ENCODE data around the gene METTL22.

The METTL22 gene

DNA sequence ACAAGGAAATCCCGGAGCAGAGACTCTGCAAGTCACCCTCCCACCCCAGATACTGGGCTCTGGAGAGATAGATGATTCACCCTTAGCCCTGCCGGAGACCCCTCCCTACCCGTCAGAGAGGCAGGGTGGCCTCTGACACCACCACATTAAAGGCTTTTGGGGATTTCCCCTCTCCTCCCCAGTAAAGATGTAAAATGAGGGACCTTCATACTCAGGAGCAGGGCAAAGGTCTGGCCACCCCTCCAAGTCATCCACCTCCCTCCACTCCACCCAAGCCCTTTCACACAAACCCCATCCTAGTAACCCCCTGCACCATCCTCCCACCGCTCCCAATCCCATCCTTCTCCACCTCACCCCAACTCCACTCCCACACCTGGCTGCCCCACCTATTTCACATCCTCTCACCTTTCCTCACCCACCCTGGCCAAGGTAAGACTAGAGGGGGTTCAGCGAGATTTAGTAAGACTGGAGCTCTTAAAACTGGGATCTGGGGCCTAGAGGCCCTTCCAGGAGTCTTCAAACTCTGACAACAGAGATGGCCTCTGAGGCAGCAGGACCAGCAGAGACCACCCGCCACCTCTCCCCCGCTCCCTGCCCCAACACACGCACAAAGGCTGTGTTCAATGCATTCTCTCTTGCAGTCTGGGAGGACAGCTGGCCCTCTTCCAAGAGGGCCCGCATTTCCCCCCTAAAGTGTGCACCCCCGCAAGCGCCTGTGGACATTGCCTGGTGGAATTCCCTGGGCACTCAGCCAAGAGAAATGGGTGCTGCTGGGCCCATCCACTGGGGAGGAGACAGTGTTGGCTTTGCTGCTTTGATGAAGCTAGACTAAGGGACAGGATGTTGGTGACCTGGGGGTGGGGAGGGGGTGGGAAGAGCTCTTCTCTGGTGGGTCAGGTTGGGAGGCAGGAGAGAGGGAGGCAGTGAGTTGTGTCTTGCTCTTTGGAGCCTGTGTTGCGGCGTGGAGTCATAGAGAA, 54.0 kb downstream of the METTL22 start:
- peak overlapping the region; percentile 80 for H3K4me3 ChIP-seq (ENCODE audit: low read length)
- TF ChIP-seq ZNF274 (IDR thresholded peaks at IDR 0.05; ENCODE audit: low read depth, low read length), result no peak

DNA sequence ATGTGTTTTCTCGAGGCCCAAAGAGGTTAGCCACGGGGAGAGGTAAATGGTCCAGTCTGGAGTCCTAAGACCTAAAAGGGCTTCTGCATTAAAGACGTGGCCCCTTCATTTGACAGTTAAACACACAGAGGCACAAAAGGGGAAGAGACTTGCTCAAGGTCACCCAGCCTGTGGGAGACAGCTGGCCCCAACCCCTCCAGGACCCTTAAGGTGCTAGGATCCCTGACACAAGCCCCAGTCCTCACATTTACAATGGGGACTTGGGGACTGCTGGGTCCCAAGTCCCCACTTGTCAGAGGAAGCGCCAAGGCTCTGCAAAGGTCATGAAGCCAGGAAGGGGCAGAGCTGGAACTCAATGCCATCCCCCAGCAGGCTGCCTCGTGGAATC, 54.7 kb downstream of the METTL22 start:
- H3K4me3 ChIP-seq (ENCODE audit: low read length), result no peak overlapping the region
- no peak for TF ChIP-seq ZNF274 (IDR thresholded peaks at IDR 0.05; ENCODE audit: low read depth, low read length)

DNA sequence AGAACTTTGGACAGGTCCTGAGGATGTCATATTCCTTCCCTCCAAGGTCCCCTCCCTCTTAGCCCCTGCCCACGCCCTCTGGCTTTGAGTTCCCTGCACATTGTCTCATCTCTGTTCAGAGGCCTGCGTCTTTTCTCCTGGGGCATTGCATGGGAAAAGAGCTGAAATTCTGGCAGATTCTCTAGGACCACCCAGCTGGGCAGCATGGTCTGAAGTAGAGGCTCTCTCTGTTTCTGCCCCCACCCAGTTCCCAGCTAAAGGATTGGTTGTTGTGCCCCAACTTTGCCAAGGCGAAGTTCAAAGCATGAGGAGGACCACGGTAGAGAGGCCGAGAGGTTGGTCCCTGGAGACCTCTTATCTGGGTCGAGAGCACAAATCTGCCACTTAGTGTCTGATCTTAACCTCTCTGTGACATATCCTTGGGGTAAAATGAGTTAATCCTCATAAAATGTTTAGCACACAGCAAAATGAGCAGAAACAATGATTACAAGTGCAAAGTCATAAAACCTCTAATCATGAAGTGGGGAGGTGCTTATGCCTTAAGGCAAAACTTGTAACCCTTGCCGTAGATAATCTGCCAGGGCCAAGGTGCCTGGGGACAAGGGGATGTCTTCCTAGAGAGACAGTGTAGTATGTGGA, 55.4 kb downstream of the METTL22 start:
- TF ChIP-seq ZNF274 (IDR thresholded peaks at IDR 0.05; ENCODE audit: low read depth, low read length), result no peak

DNA sequence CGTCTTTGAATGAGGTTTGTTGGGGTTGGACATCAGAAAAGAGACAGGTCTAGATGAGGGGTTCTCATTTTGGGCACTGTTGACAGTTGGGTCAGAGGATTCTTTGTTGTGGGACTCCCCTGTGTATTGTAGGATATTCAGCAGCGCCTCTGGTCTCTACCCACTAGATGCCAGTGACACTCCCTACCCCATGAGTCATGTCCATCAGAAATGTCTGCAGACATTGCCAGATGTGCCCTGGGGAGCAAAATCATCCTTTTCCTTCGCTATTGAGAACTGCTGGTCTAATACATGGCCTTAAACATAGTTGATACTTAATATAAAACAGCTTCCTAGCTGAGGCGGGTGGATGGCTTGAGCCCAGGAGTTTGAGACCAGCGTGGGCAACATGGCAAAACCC, 56.0 kb downstream of the METTL22 start:
- TF ChIP-seq ZNF274 (IDR thresholded peaks at IDR 0.05; ENCODE audit: low read depth, low read length), result no peak
- H3K4me3 ChIP-seq (ENCODE audit: low read length), result no peak overlapping the region

More for the DNA sequence above, 55.4 kb downstream of the METTL22 start:
- H3K4me3 ChIP-seq (ENCODE audit: low read length), result no peak overlapping the region

DNA sequence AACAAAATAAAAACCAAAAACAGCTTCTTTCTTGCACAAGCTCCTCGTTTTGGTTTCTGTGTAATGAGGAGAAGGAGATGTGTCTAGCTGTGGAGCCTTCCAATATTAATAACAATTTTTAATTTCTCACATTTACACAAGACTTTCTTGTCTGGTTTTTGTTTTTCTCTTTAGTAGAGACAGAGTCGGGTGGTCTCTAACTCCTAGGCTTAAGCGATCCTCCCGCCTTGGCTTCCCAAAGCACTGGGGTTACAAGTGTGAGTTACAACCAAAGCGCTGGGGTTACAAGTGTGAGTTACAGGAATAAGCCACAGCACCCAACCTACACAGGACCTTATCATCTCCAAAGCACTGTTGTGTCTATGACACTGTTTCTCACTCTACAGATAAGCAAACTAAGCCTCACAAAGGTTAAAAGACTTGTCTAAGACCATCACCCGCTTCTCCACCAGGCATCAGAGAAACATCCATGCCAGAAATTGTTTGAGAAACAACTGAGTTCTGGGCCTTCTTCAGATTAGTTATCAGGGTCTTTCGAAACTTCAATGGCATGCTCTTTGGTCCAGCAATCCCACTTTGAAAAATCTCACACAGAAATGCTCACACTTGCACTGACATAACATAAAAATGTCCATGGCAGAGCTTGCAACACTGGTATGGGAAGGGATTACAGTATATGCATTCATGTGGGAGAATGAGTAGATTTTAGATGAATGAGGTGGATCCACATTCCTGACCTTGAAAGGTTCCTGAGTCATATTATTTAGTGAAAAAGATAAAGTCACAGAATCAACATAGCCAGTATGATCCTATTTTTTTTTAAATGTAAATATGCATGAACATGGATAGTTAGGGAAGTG, 56.8 kb downstream of the METTL22 start:
- no peak overlapping the region for H3K4me3 ChIP-seq (ENCODE audit: low read length)
- TF ChIP-seq ZNF274 (IDR thresholded peaks at IDR 0.05; ENCODE audit: low read depth, low read length), result no peak

DNA sequence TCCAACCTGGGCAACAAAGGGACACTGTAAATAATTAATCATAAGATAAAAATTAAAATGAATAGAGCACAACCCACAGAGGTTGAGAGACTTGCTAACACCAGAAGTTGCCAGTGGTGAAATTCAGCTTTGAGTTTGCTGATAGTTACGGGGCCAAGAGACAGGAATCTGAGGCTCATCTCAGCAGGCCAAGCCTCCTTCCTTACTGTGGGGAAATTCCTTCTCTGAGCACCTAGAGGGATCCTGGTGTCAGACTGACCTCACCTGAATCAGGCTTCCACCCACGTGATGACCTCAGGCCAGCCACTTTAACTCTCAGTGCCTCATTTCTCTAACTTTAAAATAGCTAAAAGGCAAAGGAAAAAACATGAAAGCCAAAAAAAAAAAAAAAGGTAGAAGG, 57.7 kb downstream of the METTL22 start:
- TF ChIP-seq ZNF274 (IDR thresholded peaks at IDR 0.05; ENCODE audit: low read depth, low read length), result no peak
- H3K4me3 ChIP-seq (ENCODE audit: low read length), result no peak overlapping the region

- no peak for TF ChIP-seq ZNF274 (IDR thresholded peaks at IDR 0.05; ENCODE audit: low read depth, low read length)
- no peak overlapping the region for H3K4me3 ChIP-seq (ENCODE audit: low read length)
Measured at GRCh38 chr16:8682551-8683259, 61.2 kb downstream of the METTL22 start.

GRCh38 chr16:8683640-8684039, 62.1 kb downstream of the METTL22 start:
- no peak for TF ChIP-seq ZNF274 (IDR thresholded peaks at IDR 0.05; ENCODE audit: low read depth, low read length)
- H3K4me3 ChIP-seq (ENCODE audit: low read length), result no peak overlapping the region

- no peak overlapping the region for H3K4me3 ChIP-seq (ENCODE audit: low read length)
- TF ChIP-seq ZNF274 (IDR thresholded peaks at IDR 0.05; ENCODE audit: low read depth, low read length), result no peak
Measured at GRCh38 chr16:8685617-8686016, 64.1 kb downstream of the METTL22 start.

- H3K4me3 ChIP-seq (ENCODE audit: low read length), result no peak overlapping the region
- no peak for TF ChIP-seq ZNF274 (IDR thresholded peaks at IDR 0.05; ENCODE audit: low read depth, low read length)
Measured at GRCh38 chr16:8686031-8686621, 64.6 kb downstream of the METTL22 start.

- no peak overlapping the region for H3K4me3 ChIP-seq (ENCODE audit: low read length)
- no peak for TF ChIP-seq ZNF274 (IDR thresholded peaks at IDR 0.05; ENCODE audit: low read depth, low read length)
Measured at GRCh38 chr16:8686879-8687278, 65.4 kb downstream of the METTL22 start.

- H3K4me3 ChIP-seq (ENCODE audit: low read length), result no peak overlapping the region
- no peak for TF ChIP-seq ZNF274 (IDR thresholded peaks at IDR 0.05; ENCODE audit: low read depth, low read length)
Measured at GRCh38 chr16:8689686-8690085, 68.2 kb downstream of the METTL22 start.

DNA sequence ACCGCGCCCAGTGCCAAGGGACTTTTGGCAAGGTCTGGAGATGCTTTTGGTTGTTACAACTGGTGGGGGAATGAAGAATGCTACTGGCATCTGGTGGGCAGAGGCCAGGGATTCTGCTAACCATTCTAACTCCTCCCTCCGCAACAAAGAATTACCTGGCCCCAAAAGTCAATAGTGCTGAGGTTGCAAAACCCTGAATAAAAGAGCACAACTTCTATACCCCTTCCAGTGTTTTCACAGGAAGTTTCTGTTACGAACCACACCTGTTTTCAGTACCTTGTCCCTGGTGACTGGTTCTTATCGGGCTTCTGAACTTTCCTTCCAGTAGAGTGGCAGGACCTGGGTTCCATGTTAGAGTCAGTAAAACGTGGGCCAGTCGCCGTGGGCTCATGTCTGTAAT, 70.2 kb downstream of the METTL22 start:
- no peak overlapping the region for H3K4me3 ChIP-seq (ENCODE audit: low read length)
- TF ChIP-seq ZNF274 (IDR thresholded peaks at IDR 0.05; ENCODE audit: low read depth, low read length), result no peak

Measured in GM08714 (cell line).